HCT116 (cell line): ENCODE results near the gene RPL7A. TPM values are rescaled to one million over a fixed set of nuclear protein-coding genes. Genes with fewer than 3 reads are reported as not detected.

Source experiments
- ATAC-seq: fragments of 200-7000 bp; cut with Tn5 transposase; 2 replicates; pipeline ENCODE4 v1.9.1; 2020; ENCODE audit warnings: mild to moderate bottlenecking, moderate library complexity
- BruUV-seq: library from RNA; stranded (reverse); fragments of 400-500 nt; replicated peaks from 2 replicates; lab custom pipeline; 2021; lab: Mats Ljungman, UMichigan
- CTCF ChIA-PET: fragments of 300-600 bp; sonication (Branson Sonifier 250); formaldehyde crosslinking; loops from one replicate; lab custom pipeline; 2021; ENCODE audit warnings: antibody characterized with exemption; lab: Charles Lee
- POLR2A ChIA-PET: fragments of 300-600, 350-600 bp; sonication (Branson Sonifier 250); formaldehyde crosslinking; loops from one replicate; lab custom pipeline; 2021; ENCODE audit warnings: antibody characterized with exemption; lab: Charles Lee
- RAD21 ChIA-PET, 2 experiments: fragments of 300-600 bp; sonication (Branson Sonifier 250); formaldehyde crosslinking; loops; one replicate each; lab custom pipeline; 2023; ENCODE audit warnings: low total read pairs in 2 of 2; ENCODE audit not compliant: uncharacterized antibody in 2 of 2, unreplicated experiment in 2 of 2, low non-redundant PET in 1 of 2; lab: Charles Lee
- DNase-seq: peaks from one replicate; pipeline ENCODE4 v3.0.0-alpha.2; 2010; ENCODE audit warnings: low read depth, low spot score
- H2AFZ ChIP-seq: fragments of 200-600 bp; shearing (Covaris generic), sonication (generic); 2 replicates; pipeline ENCODE4 v1.6.1; 2017; ENCODE audit warnings: low read depth, mixed run types, mixed read lengths, antibody characterized with exemption, low read length; ENCODE audit not compliant: poor library complexity, severe bottlenecking
- H3K27ac ChIP-seq: 2 replicates; pipeline ENCODE4 v1.5.1; 2012; ENCODE audit warnings: low read depth, low read length
- H3K27me3 ChIP-seq: fragments of 200-600 bp; sonication (generic); 2 replicates; pipeline ENCODE4 v1.6.1; 2016; ENCODE audit warnings: mixed run types, low read length, mixed read lengths; ENCODE audit not compliant: insufficient read depth
- H3K36me3 ChIP-seq, 2 experiments: fragments of 200-500 bp in 1 of 2; fragments of 200-600 bp in 1 of 2; sonication (Bioruptor generic) in 1 of 2; sonication (generic) in 1 of 2; 2 replicates each; pipeline versions ENCODE4 v1.5.1 to v1.6.1; 2014 to 2016; ENCODE audit warnings: low read length in 2 of 2, inconsistent platforms in 1 of 2, mixed read lengths in 1 of 2, mixed run types in 1 of 2; ENCODE audit not compliant: insufficient read depth in 2 of 2, control insufficient read depth in 1 of 2
- H3K4me1 ChIP-seq, 2 experiments: fragments of 200-600 bp in 1 of 2; sonication (generic) in 1 of 2; 2 replicates each; pipeline versions ENCODE4 v1.5.1 to v1.6.1; 2012 to 2017; ENCODE audit warnings: low read length in 2 of 2, inconsistent platforms in 1 of 2, mild to moderate bottlenecking in 1 of 2, mixed read lengths in 1 of 2, mixed run types in 1 of 2, moderate library complexity in 1 of 2; ENCODE audit not compliant: insufficient read depth in 2 of 2, control insufficient read depth in 1 of 2
- H3K4me2 ChIP-seq: fragments of 200-600 bp; sonication (generic); 2 replicates; pipeline ENCODE4 v1.6.1; 2017; ENCODE audit warnings: mixed run types, low read length, mixed read lengths
- H3K4me3 ChIP-seq, 2 experiments: fragments of 200-600 bp in 1 of 2; sonication (generic) in 1 of 2; replicated peaks in 1 of 2; 2 replicates each; pipeline ENCODE4 v1.5.1; 2011 to 2016; ENCODE audit warnings: low read length in 2 of 2, control low read depth in 1 of 2, low read depth in 1 of 2, mild to moderate bottlenecking in 1 of 2, mixed read lengths in 1 of 2, mixed run types in 1 of 2
- H3K79me2 ChIP-seq: fragments of 200-600 bp; sonication (generic); 2 replicates; pipeline ENCODE4 v1.6.1; 2017; ENCODE audit warnings: mild to moderate bottlenecking, mixed run types, low read length, moderate library complexity, mixed read lengths; ENCODE audit not compliant: insufficient read depth
- H3K9ac ChIP-seq: fragments of 200-600 bp; sonication (generic); 2 replicates; pipeline ENCODE4 v1.6.1; 2016; ENCODE audit warnings: low read length, mixed read lengths
- H3K9me2 ChIP-seq: fragments of 200-600 bp; sonication (generic), shearing (Covaris generic); 2 replicates; pipeline ENCODE4 v1.6.1; 2017; ENCODE audit warnings: mixed run types, mild to moderate bottlenecking, moderate library complexity; ENCODE audit not compliant: insufficient read depth
- H3K9me3 ChIP-seq, 2 experiments: fragments of 200-500 bp in 1 of 2; fragments of 200-600 bp in 1 of 2; sonication (Bioruptor generic) in 1 of 2; sonication (generic) in 1 of 2; 2 replicates each; pipeline ENCODE4 v1.6.1; 2014 to 2017; ENCODE audit warnings: low read length in 2 of 2, mixed read lengths in 2 of 2, inconsistent platforms in 1 of 2, low read depth in 1 of 2, mild to moderate bottlenecking in 1 of 2, mixed run types in 1 of 2, moderate library complexity in 1 of 2; ENCODE audit not compliant: control insufficient read depth in 1 of 2, insufficient read depth in 1 of 2
- H4K20me1 ChIP-seq: fragments of 200-600 bp; sonication (generic), shearing (Covaris generic); 2 replicates; pipeline ENCODE4 v1.6.1; 2017; ENCODE audit warnings: mixed run types, mild to moderate bottlenecking, moderate library complexity; ENCODE audit not compliant: insufficient read depth
- CEBPB ChIP-seq: IDR thresholded peaks from 2 replicates; pipeline ENCODE4 v1.6.1; 2012; ENCODE audit warnings: low read depth
- EZH2 ChIP-seq: fragments of 200-600 bp; sonication (generic); IDR thresholded peaks from 2 replicates; pipeline ENCODE4 v1.6.1; 2017; ENCODE audit warnings: antibody characterized with exemption, mixed run types
- EZH2phosphoT487 ChIP-seq: fragments of 200-600 bp; IDR thresholded peaks from 2 replicates; pipeline ENCODE4 v1.6.1; 2018; ENCODE audit warnings: antibody characterized with exemption, borderline replicate concordance
- FOSL1 ChIP-seq: IDR thresholded peaks from 2 replicates; pipeline ENCODE4 v1.6.1; 2012; ENCODE audit warnings: low read depth
- JUND ChIP-seq: IDR thresholded peaks from 2 replicates; pipeline ENCODE4 v1.6.1; 2012
- POLR2A ChIP-seq: IDR thresholded peaks from 2 replicates; pipeline ENCODE4 v1.7.0; 2011; ENCODE audit warnings: borderline replicate concordance; ENCODE audit not compliant: insufficient read depth, insufficient read length; ENCODE audit errors: extremely low read depth
- POLR2AphosphoS5 ChIP-seq: IDR thresholded peaks from 2 replicates; pipeline ENCODE4 v1.6.1; 2011; ENCODE audit warnings: mild to moderate bottlenecking, low read depth, low read length, moderate library complexity
- RAD21 ChIP-seq: IDR thresholded peaks from 2 replicates; pipeline ENCODE4 v1.6.1; 2012; ENCODE audit warnings: low read depth, mild to moderate bottlenecking
- SP1 ChIP-seq: IDR thresholded peaks from 2 replicates; pipeline ENCODE4 v1.6.1; 2012; ENCODE audit warnings: low read depth
- TCF7L2 ChIP-seq: IDR thresholded peaks from 2 replicates; pipeline ENCODE4 v1.7.0; 2011; ENCODE audit warnings: borderline replicate concordance, inconsistent platforms; ENCODE audit not compliant: insufficient read depth, insufficient read length; ENCODE audit errors: extremely low read depth
- YY1 ChIP-seq: IDR thresholded peaks from 2 replicates; pipeline ENCODE4 v1.6.1; 2011; ENCODE audit warnings: low read length, low read depth, moderate library complexity, mild to moderate bottlenecking; ENCODE audit not compliant: insufficient replicate concordance; ENCODE audit errors: extremely low read depth
- ZFX ChIP-seq: fragments of 450-650 bp; IDR thresholded peaks from 2 replicates; pipeline ENCODE4 v1.6.1; 2017
- ZNF274 ChIP-seq: fragments of 200-500 bp; sonication (Bioruptor generic); IDR thresholded peaks from 2 replicates; pipeline ENCODE4 v1.6.1; 2014; ENCODE audit warnings: mild to moderate bottlenecking, low read depth, low read length, inconsistent platforms
- intact Hi-C: fragments of 100-400 bp; cut with micrococcal nuclease; formaldehyde crosslinking; loops from 2 replicates; pipeline ENCODE4 v1.10.0; 2022
- total RNA-seq: library from RNA; stranded (reverse); gene quantifications from one replicate; pipeline ENCODE4 v1.2.1, GENCODE V29; 2021; ENCODE audit not compliant: unreplicated experiment
- TF ChIP-seq, protein P1 (sequence below), 3 experiments: fragments of 200-600 bp in 1 of 3; sonication (generic) in 1 of 3; IDR thresholded peaks in 2 of 3; conservative IDR thresholded peaks in 1 of 3; 2 replicates each; pipeline ENCODE4 v1.5.1; 2012 to 2017; ENCODE audit warnings: low read depth in 2 of 3, low read length in 2 of 3, antibody characterized with exemption in 1 of 3, borderline replicate concordance in 1 of 3, control low read depth in 1 of 3, mild to moderate bottlenecking in 1 of 3, mixed read lengths in 1 of 3, mixed run types in 1 of 3, moderate library complexity in 1 of 3; ENCODE audit not compliant: insufficient read depth in 1 of 3
- TF ChIP-seq, protein P2 (sequence below): IDR thresholded peaks from 2 replicates; pipeline ENCODE4 v1.6.1; 2011; ENCODE audit warnings: mild to moderate bottlenecking, low read length, moderate library complexity; ENCODE audit not compliant: insufficient replicate concordance; ENCODE audit errors: extremely low read depth
- TF ChIP-seq, protein P3 (sequence below): IDR thresholded peaks from 2 replicates; pipeline ENCODE4 v1.6.1; 2012; ENCODE audit warnings: low read depth
- TF ChIP-seq, protein P4 (sequence below): IDR thresholded peaks from 2 replicates; pipeline ENCODE4 v1.6.1; 2012
- TF ChIP-seq, protein P5 (sequence below): IDR thresholded peaks from 2 replicates; pipeline ENCODE4 v1.6.1; 2012

RPL7A gene
- total RNA-seq, 1 experiment from 2014 or later, result 2,837 TPM

DNA sequence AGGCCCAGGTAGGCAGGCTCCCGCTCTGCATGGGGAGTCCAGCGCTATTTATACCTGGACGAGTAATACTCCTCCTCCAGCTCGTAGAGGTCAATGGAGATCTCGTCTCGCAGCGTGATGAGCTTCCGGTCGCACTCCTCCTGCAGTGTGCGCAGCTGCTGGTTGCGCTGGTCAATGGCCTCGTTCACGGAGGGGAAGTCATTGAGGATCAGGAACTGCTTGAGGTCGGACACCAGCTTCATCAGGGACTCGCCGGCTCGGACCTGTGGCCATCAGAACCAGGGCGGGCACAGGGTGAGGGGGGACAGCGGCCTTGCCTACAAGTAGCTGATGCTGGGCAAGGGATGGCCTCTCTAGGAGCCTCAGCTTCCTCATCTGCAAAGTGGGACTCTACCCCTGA lies 3.9 kb upstream of the RPL7A start:
- Histone ChIP-seq H3K4me2 (no peak overlapping the region), H3K9me3 (no peaks in the 10 kb centered on the region), H3K9ac (no peak overlapping the region), H3K79me2 (peaks cover 37% of the 10 kb centered on the region), H3K4me1 (peaks cover 6 to 11% of the 10 kb centered on the region in 2 experiments; a peak in 3 of 4 replicates), H4K20me1 (no peaks in the 10 kb centered on the region), H3K4me3 (no peak overlapping the region), H3K9me2 (no peaks in the 10 kb centered on the region), H3K36me3 (peaks cover 35 to 54% of the 10 kb centered on the region in 2 experiments), H3K27ac (no peak overlapping the region), H2AFZ (no peak overlapping the region), H3K27me3 (no peaks in the 10 kb centered on the region)
- TF ChIP-seq ZFX (no peak), CEBPB (no peak), POLR2A (no peak), RAD21 (no peak), JUND (no peak), FOSL1 (no peak), EZH2 (no peak), EZH2phosphoT487 (no peak), SP1 (no peak), YY1 (no peak), TCF7L2 (no peak), POLR2AphosphoS5 (no peak), ZNF274 (no peak)
- TF ChIP-seq, protein P1, sequence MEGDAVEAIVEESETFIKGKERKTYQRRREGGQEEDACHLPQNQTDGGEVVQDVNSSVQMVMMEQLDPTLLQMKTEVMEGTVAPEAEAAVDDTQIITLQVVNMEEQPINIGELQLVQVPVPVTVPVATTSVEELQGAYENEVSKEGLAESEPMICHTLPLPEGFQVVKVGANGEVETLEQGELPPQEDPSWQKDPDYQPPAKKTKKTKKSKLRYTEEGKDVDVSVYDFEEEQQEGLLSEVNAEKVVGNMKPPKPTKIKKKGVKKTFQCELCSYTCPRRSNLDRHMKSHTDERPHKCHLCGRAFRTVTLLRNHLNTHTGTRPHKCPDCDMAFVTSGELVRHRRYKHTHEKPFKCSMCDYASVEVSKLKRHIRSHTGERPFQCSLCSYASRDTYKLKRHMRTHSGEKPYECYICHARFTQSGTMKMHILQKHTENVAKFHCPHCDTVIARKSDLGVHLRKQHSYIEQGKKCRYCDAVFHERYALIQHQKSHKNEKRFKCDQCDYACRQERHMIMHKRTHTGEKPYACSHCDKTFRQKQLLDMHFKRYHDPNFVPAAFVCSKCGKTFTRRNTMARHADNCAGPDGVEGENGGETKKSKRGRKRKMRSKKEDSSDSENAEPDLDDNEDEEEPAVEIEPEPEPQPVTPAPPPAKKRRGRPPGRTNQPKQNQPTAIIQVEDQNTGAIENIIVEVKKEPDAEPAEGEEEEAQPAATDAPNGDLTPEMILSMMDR (IDR thresholded peaks at IDR 0.05 in 2 of 3, conservative IDR thresholded peaks at IDR 0.05 in 1 of 3; ENCODE audit: borderline replicate concordance in 1 of 3, insufficient read depth in 1 of 3, low read depth in 2 of 3, low read length in 2 of 3), result no peak
- TF ChIP-seq, protein P2, sequence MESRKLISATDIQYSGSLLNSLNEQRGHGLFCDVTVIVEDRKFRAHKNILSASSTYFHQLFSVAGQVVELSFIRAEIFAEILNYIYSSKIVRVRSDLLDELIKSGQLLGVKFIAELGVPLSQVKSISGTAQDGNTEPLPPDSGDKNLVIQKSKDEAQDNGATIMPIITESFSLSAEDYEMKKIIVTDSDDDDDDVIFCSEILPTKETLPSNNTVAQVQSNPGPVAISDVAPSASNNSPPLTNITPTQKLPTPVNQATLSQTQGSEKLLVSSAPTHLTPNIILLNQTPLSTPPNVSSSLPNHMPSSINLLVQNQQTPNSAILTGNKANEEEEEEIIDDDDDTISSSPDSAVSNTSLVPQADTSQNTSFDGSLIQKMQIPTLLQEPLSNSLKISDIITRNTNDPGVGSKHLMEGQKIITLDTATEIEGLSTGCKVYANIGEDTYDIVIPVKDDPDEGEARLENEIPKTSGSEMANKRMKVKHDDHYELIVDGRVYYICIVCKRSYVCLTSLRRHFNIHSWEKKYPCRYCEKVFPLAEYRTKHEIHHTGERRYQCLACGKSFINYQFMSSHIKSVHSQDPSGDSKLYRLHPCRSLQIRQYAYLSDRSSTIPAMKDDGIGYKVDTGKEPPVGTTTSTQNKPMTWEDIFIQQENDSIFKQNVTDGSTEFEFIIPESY, result no peak
- TF ChIP-seq, protein P3, sequence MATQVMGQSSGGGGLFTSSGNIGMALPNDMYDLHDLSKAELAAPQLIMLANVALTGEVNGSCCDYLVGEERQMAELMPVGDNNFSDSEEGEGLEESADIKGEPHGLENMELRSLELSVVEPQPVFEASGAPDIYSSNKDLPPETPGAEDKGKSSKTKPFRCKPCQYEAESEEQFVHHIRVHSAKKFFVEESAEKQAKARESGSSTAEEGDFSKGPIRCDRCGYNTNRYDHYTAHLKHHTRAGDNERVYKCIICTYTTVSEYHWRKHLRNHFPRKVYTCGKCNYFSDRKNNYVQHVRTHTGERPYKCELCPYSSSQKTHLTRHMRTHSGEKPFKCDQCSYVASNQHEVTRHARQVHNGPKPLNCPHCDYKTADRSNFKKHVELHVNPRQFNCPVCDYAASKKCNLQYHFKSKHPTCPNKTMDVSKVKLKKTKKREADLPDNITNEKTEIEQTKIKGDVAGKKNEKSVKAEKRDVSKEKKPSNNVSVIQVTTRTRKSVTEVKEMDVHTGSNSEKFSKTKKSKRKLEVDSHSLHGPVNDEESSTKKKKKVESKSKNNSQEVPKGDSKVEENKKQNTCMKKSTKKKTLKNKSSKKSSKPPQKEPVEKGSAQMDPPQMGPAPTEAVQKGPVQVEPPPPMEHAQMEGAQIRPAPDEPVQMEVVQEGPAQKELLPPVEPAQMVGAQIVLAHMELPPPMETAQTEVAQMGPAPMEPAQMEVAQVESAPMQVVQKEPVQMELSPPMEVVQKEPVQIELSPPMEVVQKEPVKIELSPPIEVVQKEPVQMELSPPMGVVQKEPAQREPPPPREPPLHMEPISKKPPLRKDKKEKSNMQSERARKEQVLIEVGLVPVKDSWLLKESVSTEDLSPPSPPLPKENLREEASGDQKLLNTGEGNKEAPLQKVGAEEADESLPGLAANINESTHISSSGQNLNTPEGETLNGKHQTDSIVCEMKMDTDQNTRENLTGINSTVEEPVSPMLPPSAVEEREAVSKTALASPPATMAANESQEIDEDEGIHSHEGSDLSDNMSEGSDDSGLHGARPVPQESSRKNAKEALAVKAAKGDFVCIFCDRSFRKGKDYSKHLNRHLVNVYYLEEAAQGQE, result no peak
- TF ChIP-seq, protein P4, sequence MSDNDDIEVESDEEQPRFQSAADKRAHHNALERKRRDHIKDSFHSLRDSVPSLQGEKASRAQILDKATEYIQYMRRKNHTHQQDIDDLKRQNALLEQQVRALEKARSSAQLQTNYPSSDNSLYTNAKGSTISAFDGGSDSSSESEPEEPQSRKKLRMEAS, result no peak
- TF ChIP-seq, protein P5, sequence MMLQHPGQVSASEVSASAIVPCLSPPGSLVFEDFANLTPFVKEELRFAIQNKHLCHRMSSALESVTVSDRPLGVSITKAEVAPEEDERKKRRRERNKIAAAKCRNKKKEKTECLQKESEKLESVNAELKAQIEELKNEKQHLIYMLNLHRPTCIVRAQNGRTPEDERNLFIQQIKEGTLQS, result no peak
- BruUV-seq, result no TSS peak
- ChIA-PET CTCF (no interaction called here), POLR2A (no interaction called here), RAD21 (no interaction called here)
- DNase-seq (no peak), ATAC-seq (no peak)
- intact Hi-C loops, result no loop called here
